ENCODE measurements around the gene SAP30BP.

DNA sequence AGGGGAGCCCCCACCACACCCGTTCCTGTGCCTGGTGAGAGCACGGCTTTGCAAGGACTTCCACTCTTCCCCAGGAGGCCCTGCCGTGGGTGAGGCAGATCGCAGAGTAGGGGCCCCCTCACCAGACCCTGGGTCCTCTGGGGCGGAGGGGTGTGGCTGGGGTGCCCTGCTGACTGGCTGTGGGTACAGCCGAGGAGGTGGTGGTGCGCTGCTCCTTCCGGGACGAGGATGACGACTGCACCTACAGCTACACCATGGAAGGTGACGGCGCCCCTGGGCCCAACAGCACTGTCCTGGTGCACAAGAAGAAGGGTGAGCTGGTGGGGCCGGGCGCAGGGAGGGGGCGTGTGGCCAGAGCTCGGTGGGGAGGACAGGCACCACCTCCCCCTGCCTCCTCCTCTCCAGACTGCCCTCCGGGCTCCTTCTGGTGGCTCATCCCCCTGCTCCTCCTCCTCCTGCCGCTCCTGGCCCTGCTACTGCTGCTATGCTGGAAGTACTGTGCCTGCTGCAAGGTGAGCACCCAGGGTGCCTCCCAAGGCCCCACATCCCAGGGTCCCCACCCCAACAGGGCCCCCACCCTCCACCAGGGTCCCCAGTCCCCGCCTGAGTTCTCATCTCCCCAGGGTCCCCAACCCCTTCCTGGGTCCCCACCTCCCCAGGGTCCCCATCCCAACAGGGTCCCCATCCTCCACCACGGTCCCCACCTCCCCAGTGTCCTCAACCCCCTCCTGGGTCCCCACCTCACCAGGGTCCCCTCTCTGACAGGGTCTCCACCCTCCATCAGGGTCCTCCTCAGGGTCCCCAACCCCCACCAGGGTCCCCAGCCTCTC, 70.2 kb downstream of the SAP30BP start:
- TF ChIP-seq, protein P1, sequence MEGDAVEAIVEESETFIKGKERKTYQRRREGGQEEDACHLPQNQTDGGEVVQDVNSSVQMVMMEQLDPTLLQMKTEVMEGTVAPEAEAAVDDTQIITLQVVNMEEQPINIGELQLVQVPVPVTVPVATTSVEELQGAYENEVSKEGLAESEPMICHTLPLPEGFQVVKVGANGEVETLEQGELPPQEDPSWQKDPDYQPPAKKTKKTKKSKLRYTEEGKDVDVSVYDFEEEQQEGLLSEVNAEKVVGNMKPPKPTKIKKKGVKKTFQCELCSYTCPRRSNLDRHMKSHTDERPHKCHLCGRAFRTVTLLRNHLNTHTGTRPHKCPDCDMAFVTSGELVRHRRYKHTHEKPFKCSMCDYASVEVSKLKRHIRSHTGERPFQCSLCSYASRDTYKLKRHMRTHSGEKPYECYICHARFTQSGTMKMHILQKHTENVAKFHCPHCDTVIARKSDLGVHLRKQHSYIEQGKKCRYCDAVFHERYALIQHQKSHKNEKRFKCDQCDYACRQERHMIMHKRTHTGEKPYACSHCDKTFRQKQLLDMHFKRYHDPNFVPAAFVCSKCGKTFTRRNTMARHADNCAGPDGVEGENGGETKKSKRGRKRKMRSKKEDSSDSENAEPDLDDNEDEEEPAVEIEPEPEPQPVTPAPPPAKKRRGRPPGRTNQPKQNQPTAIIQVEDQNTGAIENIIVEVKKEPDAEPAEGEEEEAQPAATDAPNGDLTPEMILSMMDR (IDR thresholded peaks at IDR 0.05) = no peak
- TF ChIP-seq POLR2A (IDR thresholded peaks at IDR 0.05) = no peak

Measured in suprapubic skin (tissue), 3 donors.